Transverse colon (tissue), 4 donors: ENCODE measurements around the gene KIF25. TPM values are rescaled to one million over a fixed set of nuclear protein-coding genes. Genes with fewer than 3 reads are reported as not detected.
A peak's percentile ranks its signal among the peaks of the same experiment; 100 is the strongest.

Source experiments
- DNase-seq: peaks from one replicate; pipeline ENCODE4 v3.0.0-alpha.2; 2019
- H3K27ac ChIP-seq, 4 donors: fragments of 200-600 bp; sonication (generic); 2 replicates each; pipeline ENCODE4 v1.5.1; 2016 to 2018; ENCODE audit warnings: inconsistent platforms in 4 of 4
- H3K27me3 ChIP-seq: fragments of 200-600 bp; sonication (generic); 2 replicates; pipeline ENCODE4 v1.5.1; 2017; ENCODE audit warnings: inconsistent platforms
- H3K36me3 ChIP-seq, 4 donors: fragments of 200-600 bp; sonication (generic); 2 replicates each; pipeline ENCODE4 v1.5.1; 2017 to 2019; ENCODE audit warnings: inconsistent platforms in 4 of 4
- H3K4me1 ChIP-seq, 4 donors: fragments of 200-600 bp; sonication (generic); 2 replicates each; pipeline ENCODE4 v1.5.1; 2017 to 2020; ENCODE audit warnings: inconsistent platforms in 4 of 4
- H3K4me3 ChIP-seq, 4 donors: fragments of 200-600 bp; sonication (generic); 1 replicate in 1 of 4; 2 replicates in 3 of 4; pipeline versions ENCODE4 v1.5.1 to v1.6.1; 2017 to 2019; ENCODE audit warnings: inconsistent platforms in 4 of 4
- H3K9me3 ChIP-seq, 2 donors: fragments of 200-600 bp; sonication (generic); 2 replicates each; pipeline ENCODE4 v1.5.1; 2017 to 2019; ENCODE audit warnings: inconsistent platforms in 2 of 2
- EP300 ChIP-seq: sonication (generic); formaldehyde crosslinking; IDR thresholded peaks from one replicate; pipeline ENCODE4 v1.6.1; 2017; ENCODE audit warnings: antibody characterized with exemption, low read depth
- POLR2A ChIP-seq: fragments of 450-650 bp; IDR thresholded peaks from one replicate; pipeline ENCODE4 v1.6.1; 2016; ENCODE audit warnings: antibody characterized with exemption, mild to moderate bottlenecking, moderate library complexity
- POLR2AphosphoS5 ChIP-seq, 3 donors: sonication (generic); formaldehyde crosslinking; IDR thresholded peaks; one replicate each; pipeline ENCODE4 v1.6.1; 2016; ENCODE audit warnings: antibody characterized with exemption in 3 of 3
- WGBS, 2 donors: methylation state at CpG; one replicate each; pipeline ENCODE4 v1.1.5; 2018; ENCODE audit warnings: low coverage in 1 of 2; 5-methylcytosine and 5-hydroxymethylcytosine counted together
- in situ Hi-C, 4 donors: fragments of 200-750 bp; cut with MboI; loops; one replicate each; pipeline versions ENCODE4 v1.15.0 to v1.15.1; 2017; ENCODE audit warnings: low sequenced_read_pairs in 3 of 4, low pct_ligation_motif_present in 1 of 4, low pct_unique_long_range_greater_than_20kb in 1 of 4
- intact Hi-C: fragments of 100-400 bp; cut with DNase I; formaldehyde crosslinking; loops from one replicate; pipeline ENCODE4 v1.15.1; 2023; ENCODE audit warnings: low total_unique reads
- total RNA-seq, 4 donors: library from RNA; depleted of rRNA; stranded (reverse); fragments of >200 nt; gene quantifications; one replicate each; pipeline ENCODE4 v1.1.0, GENCODE V29; 2016
- TF ChIP-seq, protein P1 (sequence below), 5 experiments: fragments of 200-600 bp in 3 of 5; fragments of 450-650 bp in 2 of 5; sonication (generic) in 3 of 5; IDR thresholded peaks; 1 replicate in 2 of 5; 2 replicates in 3 of 5; pipeline ENCODE4 v1.5.1; 2016 to 2017; ENCODE audit warnings: antibody characterized with exemption in 5 of 5, inconsistent platforms in 3 of 5, mild to moderate bottlenecking in 2 of 5, moderate library complexity in 1 of 5

Gene KIF25
- total RNA-seq, 4 donors from 2014 or later = not detected

DNA sequence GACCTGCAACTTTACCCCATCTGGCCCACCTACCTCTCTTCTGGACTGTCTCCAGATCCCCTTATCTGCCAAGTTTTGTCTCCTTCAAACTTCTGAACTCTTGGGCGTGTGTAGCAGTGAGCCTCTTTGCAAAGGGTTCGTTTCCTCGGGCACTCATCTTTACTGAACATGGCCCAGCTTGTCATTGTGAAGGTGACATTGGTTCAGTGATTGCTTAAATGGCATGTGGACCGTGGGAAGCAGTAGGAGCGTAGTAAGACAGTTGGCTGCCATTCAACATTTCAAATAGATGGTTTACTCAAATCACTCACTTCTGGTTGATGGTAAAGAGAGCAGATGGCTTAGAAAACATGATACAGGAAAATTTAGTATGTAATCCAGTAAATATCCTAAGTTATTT is 34.8 kb upstream of the KIF25 start:
- WGBS, 2 donors = 72 to 81% methylated on average over 3 to 5 of the region's 5 CpGs
- H3K27me3 ChIP-seq = no peaks in the 10 kb centered on the region
- TF ChIP-seq, protein P1, sequence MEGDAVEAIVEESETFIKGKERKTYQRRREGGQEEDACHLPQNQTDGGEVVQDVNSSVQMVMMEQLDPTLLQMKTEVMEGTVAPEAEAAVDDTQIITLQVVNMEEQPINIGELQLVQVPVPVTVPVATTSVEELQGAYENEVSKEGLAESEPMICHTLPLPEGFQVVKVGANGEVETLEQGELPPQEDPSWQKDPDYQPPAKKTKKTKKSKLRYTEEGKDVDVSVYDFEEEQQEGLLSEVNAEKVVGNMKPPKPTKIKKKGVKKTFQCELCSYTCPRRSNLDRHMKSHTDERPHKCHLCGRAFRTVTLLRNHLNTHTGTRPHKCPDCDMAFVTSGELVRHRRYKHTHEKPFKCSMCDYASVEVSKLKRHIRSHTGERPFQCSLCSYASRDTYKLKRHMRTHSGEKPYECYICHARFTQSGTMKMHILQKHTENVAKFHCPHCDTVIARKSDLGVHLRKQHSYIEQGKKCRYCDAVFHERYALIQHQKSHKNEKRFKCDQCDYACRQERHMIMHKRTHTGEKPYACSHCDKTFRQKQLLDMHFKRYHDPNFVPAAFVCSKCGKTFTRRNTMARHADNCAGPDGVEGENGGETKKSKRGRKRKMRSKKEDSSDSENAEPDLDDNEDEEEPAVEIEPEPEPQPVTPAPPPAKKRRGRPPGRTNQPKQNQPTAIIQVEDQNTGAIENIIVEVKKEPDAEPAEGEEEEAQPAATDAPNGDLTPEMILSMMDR (IDR thresholded peaks at IDR 0.05) = no peak
- TF ChIP-seq POLR2AphosphoS5 (IDR thresholded peaks at IDR 0.05) (no peak), POLR2A (no peak), EP300 (no peak)
- DNase-seq = no peak
- intact Hi-C loops = no loop called here
- H3K27ac ChIP-seq = peak overlapping the region in 3 of 4 donors; percentile 4 to 89 (median 80)
- no peaks in the 10 kb centered on the region for H3K9me3 ChIP-seq
- peaks cover 0 to 10% (median 1%) of the 10 kb centered on the region in 4 donors for H3K36me3 ChIP-seq
- in situ Hi-C loops = no loop called here
- H3K4me1 ChIP-seq = peaks cover 0 to 45% (median 27%) of the 10 kb centered on the region in 4 donors
- no peak overlapping the region for H3K4me3 ChIP-seq

DNA sequence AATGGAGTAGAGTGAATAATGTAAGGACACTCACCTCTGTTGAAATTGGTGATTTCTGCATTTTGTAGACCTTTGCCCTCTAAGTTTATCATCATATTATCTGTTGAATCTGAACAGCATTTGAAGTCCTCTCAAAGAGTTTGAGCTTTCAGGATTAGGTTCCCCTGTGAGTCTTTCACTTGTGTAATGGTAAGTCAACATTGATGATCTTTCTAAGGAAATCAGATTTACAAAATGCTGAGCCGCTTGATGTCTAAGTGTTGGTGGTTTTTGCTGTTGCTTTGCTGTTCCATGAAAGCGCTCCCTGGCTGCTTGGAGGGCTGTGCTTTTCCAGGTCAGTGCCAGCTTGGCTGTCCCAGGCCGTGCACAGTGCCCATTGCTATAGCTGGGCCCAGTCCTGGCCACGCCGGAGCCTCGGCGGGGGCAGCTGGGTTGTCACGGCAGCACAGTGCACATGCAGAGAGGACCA is 33.8 kb upstream of the KIF25 start:
- H3K9me3 ChIP-seq = no peaks in the 10 kb centered on the region
- peaks cover 0 to 10% (median 2%) of the 10 kb centered on the region in 4 donors for H3K36me3 ChIP-seq
- in situ Hi-C loops (no loop called here), intact Hi-C loops (no loop called here)
- peak overlapping the region; percentile 72 to 89 (median 76) for H3K27ac ChIP-seq
- WGBS, 2 donors = 87 to 100% methylated on average over 5 to 8 of the region's 8 CpGs
- H3K4me1 ChIP-seq = peaks cover 0 to 45% (median 27%) of the 10 kb centered on the region in 4 donors
- H3K27me3 ChIP-seq = no peaks in the 10 kb centered on the region
- TF ChIP-seq POLR2A = no peak
- no peak for TF ChIP-seq EP300
- TF ChIP-seq POLR2AphosphoS5 (IDR thresholded peaks at IDR 0.05) = no peak
- TF ChIP-seq, protein P1 (IDR thresholded peaks at IDR 0.05) = no peak
- DNase-seq = no peak
- no peak overlapping the region for H3K4me3 ChIP-seq

- no peaks in the 10 kb centered on the region for H3K27me3 ChIP-seq
- intact Hi-C loops = no loop called here
- 61 to 67% methylated on average over 11 to 39 of the region's 39 CpGs for WGBS, 2 donors
- TF ChIP-seq EP300 (no peak), POLR2AphosphoS5 (IDR thresholded peaks at IDR 0.05) (peak in 1 of 3 donors; percentile 18), POLR2A (no peak)
- TF ChIP-seq, protein P1 (IDR thresholded peaks at IDR 0.05) = no peak
- no peak overlapping the region for H3K4me3 ChIP-seq
- no peaks in the 10 kb centered on the region for H3K9me3 ChIP-seq
- peaks cover 0 to 18% (median 5%) of the 10 kb centered on the region in 4 donors for H3K36me3 ChIP-seq
- DNase-seq = peak; percentile 52
- in situ Hi-C loops = no loop called here
- H3K4me1 ChIP-seq = peaks cover 0 to 45% (median 27%) of the 10 kb centered on the region in 4 donors
- peak overlapping the region; percentile 72 to 89 (median 76) for H3K27ac ChIP-seq
Observed at GRCh38 chr6:167965592-167966539, 31.6 kb upstream of the KIF25 start.

DNA sequence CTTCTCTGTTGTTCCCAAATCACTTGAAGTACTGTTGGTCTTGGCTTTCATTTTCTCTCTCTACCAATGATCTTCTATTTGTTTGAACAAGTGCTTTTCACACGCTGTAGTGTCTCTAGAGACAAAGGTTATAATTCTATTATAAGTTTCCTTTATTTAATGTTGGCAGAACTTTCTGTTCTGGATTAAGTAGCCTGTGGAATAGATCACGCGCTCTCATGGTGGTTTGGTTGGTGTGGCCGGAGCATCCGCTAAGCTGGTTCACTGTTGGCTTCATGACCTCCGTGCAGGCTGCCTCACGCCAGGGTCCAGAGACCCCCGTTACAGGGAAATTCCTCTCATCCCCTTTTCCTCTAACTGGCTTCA is 30.9 kb upstream of the KIF25 start:
- TF ChIP-seq EP300 (no peak), POLR2A (no peak), POLR2AphosphoS5 (IDR thresholded peaks at IDR 0.05) (no peak)
- TF ChIP-seq, protein P1 (IDR thresholded peaks at IDR 0.05) = no peak
- DNase-seq = no peak

More for the DNA sequence above, 30.9 kb upstream of the KIF25 start:
- Histone ChIP-seq H3K27ac (peak overlapping the region; percentile 72 to 89 (median 76)), H3K4me3 (no peak overlapping the region), H3K27me3 (no peaks in the 10 kb centered on the region), H3K9me3 (no peaks in the 10 kb centered on the region), H3K4me1 (peaks cover 0 to 45% (median 27%) of the 10 kb centered on the region in 4 donors), H3K36me3 (peaks cover 0 to 18% (median 5%) of the 10 kb centered on the region in 4 donors)
- intact Hi-C loops = no loop called here
- WGBS, 2 donors = 59 to 82% methylated on average over 6 to 8 of the region's 8 CpGs
- in situ Hi-C loops = no loop called here
